K562 (cell line): Measurements from ENCODE around the gene CAMK2N1.

Experiments used
- CBX5 ChIP-seq: IDR thresholded peaks from 2 replicates; pipeline ENCODE4 v1.6.1; 2014; ENCODE audit warnings: low read depth, borderline replicate concordance
- CREB1 ChIP-seq, 2 experiments: sonication (generic) in 1 of 2; formaldehyde crosslinking in 1 of 2; IDR thresholded peaks; 2 replicates each; pipeline versions ENCODE4 v1.6.1 to v1.8.0; 2012 to 2022; ENCODE audit warnings: inconsistent platforms in 1 of 2, mild to moderate bottlenecking in 1 of 2, missing genetic modification reagents in 1 of 2, moderate library complexity in 1 of 2
- ESRRA ChIP-seq: fragments of 450-650 bp; IDR thresholded peaks from 2 replicates; pipeline ENCODE4 v1.6.1; 2014; ENCODE audit warnings: low read depth, mild to moderate bottlenecking, moderate library complexity, borderline replicate concordance
- FOSL1 ChIP-seq: fragments of 200-800 bp; sonication (Bioruptor generic); conservative IDR thresholded peaks from 2 replicates; pipeline ENCODE4 v1.6.1; 2016; ENCODE audit warnings: missing genetic modification characterization, missing compliant biosample characterization
- GTF2A2 ChIP-seq: IDR thresholded peaks from 2 replicates; pipeline ENCODE4 v1.6.1; 2016; ENCODE audit warnings: mild to moderate bottlenecking, missing genetic modification characterization, missing compliant biosample characterization
- HIVEP1 ChIP-seq: fragments of 250-450 bp; sonication (Bioruptor Pico); IDR thresholded peaks from 2 replicates; pipeline ENCODE4 v1.4.0; 2020; ENCODE audit warnings: mild to moderate bottlenecking
- MAFK ChIP-seq: IDR thresholded peaks from 2 replicates; pipeline ENCODE4 v1.6.1; 2011; ENCODE audit warnings: low read length, improper control_type of control experiment
- MNT ChIP-seq, 2 experiments: fragments of 450-650 bp; conservative IDR thresholded peaks; 2 replicates each; pipeline ENCODE4 v1.6.1; 2017; ENCODE audit warnings: mild to moderate bottlenecking in 2 of 2, moderate library complexity in 2 of 2
- YY1 ChIP-seq, 3 experiments: IDR thresholded peaks; 2 replicates each; pipeline ENCODE4 v1.6.1; 2011; ENCODE audit warnings: low read length in 2 of 3, mild to moderate bottlenecking in 2 of 3, moderate library complexity in 2 of 3, borderline replicate concordance in 1 of 3, control low read depth in 1 of 3, low read depth in 1 of 3; ENCODE audit not compliant: insufficient read depth in 3 of 3, insufficient replicate concordance in 2 of 3, control insufficient read depth in 1 of 3, insufficient read length in 1 of 3; ENCODE audit errors: extremely low read depth in 1 of 3
- ZNF699 ChIP-seq: fragments of 250-450 bp; sonication (Bioruptor Pico); IDR thresholded peaks from 2 replicates; pipeline ENCODE4 v1.8.0; 2021; ENCODE audit warnings: mild to moderate bottlenecking, moderate library complexity; ENCODE audit not compliant: insufficient replicate concordance
- TF ChIP-seq, protein P1 (sequence below): fragments of 250-450 bp; sonication (Bioruptor Pico); IDR thresholded peaks from 2 replicates; pipeline ENCODE4 v1.8.0; 2022; ENCODE audit warnings: inconsistent platforms
- TF ChIP-seq, protein P2 (sequence below): fragments of 250-450 bp; sonication (Bioruptor Pico); IDR thresholded peaks from 2 replicates; pipeline ENCODE4 v1.4.0; 2020; ENCODE audit warnings: mild to moderate bottlenecking
- TF ChIP-seq, protein P3 (sequence below), 2 experiments: fragments of 250-450 bp in 1 of 2; fragments of 450-650 bp in 1 of 2; sonication (Bioruptor Pico) in 1 of 2; IDR thresholded peaks; 2 replicates each; pipeline versions ENCODE4 v1.6.1 to v1.8.0; 2016 to 2021; ENCODE audit warnings: mild to moderate bottlenecking in 2 of 2, moderate library complexity in 2 of 2, missing compliant biosample characterization in 1 of 2, missing genetic modification characterization in 1 of 2
- TF ChIP-seq, protein P4 (sequence below), 3 experiments: IDR thresholded peaks in 2 of 3; conservative IDR thresholded peaks in 1 of 3; 2 replicates each; pipeline ENCODE4 v1.5.1; 2011 to 2012; ENCODE audit warnings: low read length in 3 of 3, mild to moderate bottlenecking in 3 of 3, control low read depth in 2 of 3, improper control_type of control experiment in 1 of 3, inconsistent platforms in 1 of 3, low read depth in 1 of 3, mixed read lengths in 1 of 3, moderate library complexity in 1 of 3; ENCODE audit not compliant: insufficient read depth in 2 of 3

DNA sequence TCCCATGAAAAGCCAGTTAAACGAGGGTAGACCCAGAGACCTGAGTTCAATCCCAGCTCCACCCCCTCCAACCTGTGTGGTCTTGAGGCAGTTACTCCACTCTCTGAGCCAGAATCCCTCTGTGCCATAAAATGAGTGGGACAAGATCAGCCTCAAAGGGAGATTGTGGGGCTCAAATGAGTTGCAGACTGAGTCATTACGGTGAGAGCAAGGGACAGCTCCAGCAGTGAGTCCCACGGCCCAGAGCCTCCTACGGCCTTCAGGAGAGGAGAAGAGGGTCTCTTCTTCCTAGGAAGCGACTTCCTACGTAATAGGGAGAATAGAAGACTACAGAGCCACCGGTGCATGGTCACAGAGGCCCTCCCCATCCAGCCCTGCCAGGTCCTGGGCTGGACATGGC lies 6.7 kb upstream of the CAMK2N1 start:
- TF ChIP-seq CREB1 (IDR thresholded peaks at IDR 0.05) (no peak), CREB1 (CRISPR knock-in tag; IDR thresholded peaks at IDR 0.05) (no peak), ESRRA (no peak), GTF2A2 (no peak), FOSL1 (tag) (no peak), MNT (conservative IDR thresholded peaks at IDR 0.05) (no peak), YY1 (IDR thresholded peaks at IDR 0.05; ENCODE audit: borderline replicate concordance in 1 of 3, control insufficient read depth in 1 of 3, extremely low read depth in 1 of 3, insufficient read depth in 3 of 3, insufficient read length in 1 of 3, insufficient replicate concordance in 2 of 3, low read depth in 1 of 3, low read length in 2 of 3) (no peak), MAFK (no peak), ZNF699 (CRISPR knock-in tag) (no peak), CBX5 (no peak), HIVEP1 (no peak)
- TF ChIP-seq, protein P1, sequence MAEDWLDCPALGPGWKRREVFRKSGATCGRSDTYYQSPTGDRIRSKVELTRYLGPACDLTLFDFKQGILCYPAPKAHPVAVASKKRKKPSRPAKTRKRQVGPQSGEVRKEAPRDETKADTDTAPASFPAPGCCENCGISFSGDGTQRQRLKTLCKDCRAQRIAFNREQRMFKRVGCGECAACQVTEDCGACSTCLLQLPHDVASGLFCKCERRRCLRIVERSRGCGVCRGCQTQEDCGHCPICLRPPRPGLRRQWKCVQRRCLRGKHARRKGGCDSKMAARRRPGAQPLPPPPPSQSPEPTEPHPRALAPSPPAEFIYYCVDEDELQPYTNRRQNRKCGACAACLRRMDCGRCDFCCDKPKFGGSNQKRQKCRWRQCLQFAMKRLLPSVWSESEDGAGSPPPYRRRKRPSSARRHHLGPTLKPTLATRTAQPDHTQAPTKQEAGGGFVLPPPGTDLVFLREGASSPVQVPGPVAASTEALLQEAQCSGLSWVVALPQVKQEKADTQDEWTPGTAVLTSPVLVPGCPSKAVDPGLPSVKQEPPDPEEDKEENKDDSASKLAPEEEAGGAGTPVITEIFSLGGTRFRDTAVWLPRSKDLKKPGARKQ (CRISPR knock-in tag) = no peak
- TF ChIP-seq, protein P2, sequence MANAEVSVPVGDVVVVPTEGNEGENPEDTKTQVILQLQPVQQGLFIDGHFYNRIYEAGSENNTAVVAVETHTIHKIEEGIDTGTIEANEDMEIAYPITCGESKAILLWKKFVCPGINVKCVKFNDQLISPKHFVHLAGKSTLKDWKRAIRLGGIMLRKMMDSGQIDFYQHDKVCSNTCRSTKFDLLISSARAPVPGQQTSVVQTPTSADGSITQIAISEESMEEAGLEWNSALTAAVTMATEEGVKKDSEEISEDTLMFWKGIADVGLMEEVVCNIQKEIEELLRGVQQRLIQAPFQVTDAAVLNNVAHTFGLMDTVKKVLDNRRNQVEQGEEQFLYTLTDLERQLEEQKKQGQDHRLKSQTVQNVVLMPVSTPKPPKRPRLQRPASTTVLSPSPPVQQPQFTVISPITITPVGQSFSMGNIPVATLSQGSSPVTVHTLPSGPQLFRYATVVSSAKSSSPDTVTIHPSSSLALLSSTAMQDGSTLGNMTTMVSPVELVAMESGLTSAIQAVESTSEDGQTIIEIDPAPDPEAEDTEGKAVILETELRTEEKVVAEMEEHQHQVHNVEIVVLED (CRISPR knock-in tag) = no peak
- TF ChIP-seq, protein P3, sequence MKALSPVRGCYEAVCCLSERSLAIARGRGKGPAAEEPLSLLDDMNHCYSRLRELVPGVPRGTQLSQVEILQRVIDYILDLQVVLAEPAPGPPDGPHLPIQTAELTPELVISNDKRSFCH (CRISPR knock-in tag; IDR thresholded peaks at IDR 0.05) = no peak
- TF ChIP-seq, protein P3 (tag; IDR thresholded peaks at IDR 0.05) = no peak
- TF ChIP-seq, protein P4, sequence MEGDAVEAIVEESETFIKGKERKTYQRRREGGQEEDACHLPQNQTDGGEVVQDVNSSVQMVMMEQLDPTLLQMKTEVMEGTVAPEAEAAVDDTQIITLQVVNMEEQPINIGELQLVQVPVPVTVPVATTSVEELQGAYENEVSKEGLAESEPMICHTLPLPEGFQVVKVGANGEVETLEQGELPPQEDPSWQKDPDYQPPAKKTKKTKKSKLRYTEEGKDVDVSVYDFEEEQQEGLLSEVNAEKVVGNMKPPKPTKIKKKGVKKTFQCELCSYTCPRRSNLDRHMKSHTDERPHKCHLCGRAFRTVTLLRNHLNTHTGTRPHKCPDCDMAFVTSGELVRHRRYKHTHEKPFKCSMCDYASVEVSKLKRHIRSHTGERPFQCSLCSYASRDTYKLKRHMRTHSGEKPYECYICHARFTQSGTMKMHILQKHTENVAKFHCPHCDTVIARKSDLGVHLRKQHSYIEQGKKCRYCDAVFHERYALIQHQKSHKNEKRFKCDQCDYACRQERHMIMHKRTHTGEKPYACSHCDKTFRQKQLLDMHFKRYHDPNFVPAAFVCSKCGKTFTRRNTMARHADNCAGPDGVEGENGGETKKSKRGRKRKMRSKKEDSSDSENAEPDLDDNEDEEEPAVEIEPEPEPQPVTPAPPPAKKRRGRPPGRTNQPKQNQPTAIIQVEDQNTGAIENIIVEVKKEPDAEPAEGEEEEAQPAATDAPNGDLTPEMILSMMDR (IDR thresholded peaks at IDR 0.05 in 2 of 3, conservative IDR thresholded peaks at IDR 0.05 in 1 of 3; ENCODE audit: insufficient read depth in 2 of 3, low read depth in 1 of 3, low read length in 3 of 3) = no peak
